GM21786 (cell line): Measurements from ENCODE around the gene SSBP2.
"Not testable (repeated sequence)": the region's sequence is repeated elsewhere in the genome, so short reads cannot be mapped to it uniquely, and the experiment has no call there.

Experiments
- ATAC-seq: cut with Tn5 transposase; IDR thresholded peaks from one replicate; pipeline ENCODE4 v1.9.1; 2021; ENCODE audit not compliant: unreplicated experiment

SSBP2 gene

GRCh38 chr5:81675420-81675819 is 75.5 kb downstream of the SSBP2 start:
- ATAC-seq, result no peak

GRCh38 chr5:81665795-81666194 is 85.1 kb downstream of the SSBP2 start:
- no peak for ATAC-seq

- not testable (repeated sequence) for ATAC-seq
These were observed 90.3 kb downstream of the SSBP2 start for GRCh38 chr5:81660624-81661023.

GRCh38 chr5:81657386-81657785 is 93.5 kb downstream of the SSBP2 start:
- no peak for ATAC-seq

GRCh38 chr5:81656783-81657182 is 94.1 kb downstream of the SSBP2 start:
- ATAC-seq, result no peak

GRCh38 chr5:81650987-81651386 is 99.9 kb downstream of the SSBP2 start:
- no peak for ATAC-seq

GRCh38 chr5:81646469-81646995 is 104.4 kb downstream of the SSBP2 start:
- ATAC-seq, result no peak

GRCh38 chr5:81642210-81642609 is 108.7 kb downstream of the SSBP2 start:
- ATAC-seq, result no peak

GRCh38 chr5:81639556-81639955 is 111.3 kb downstream of the SSBP2 start:
- no peak for ATAC-seq

- ATAC-seq, result no peak
These were observed 112.4 kb downstream of the SSBP2 start for GRCh38 chr5:81638471-81638870.

- no peak for ATAC-seq
These were observed 117.0 kb downstream of the SSBP2 start for GRCh38 chr5:81633891-81634290.

- ATAC-seq, result no peak
These were observed 117.4 kb downstream of the SSBP2 start for GRCh38 chr5:81633471-81633870.

GRCh38 chr5:81632679-81633078 is 118.2 kb downstream of the SSBP2 start:
- ATAC-seq, result no peak

- ATAC-seq, result no peak
These were observed 119.3 kb downstream of the SSBP2 start for GRCh38 chr5:81631621-81632020.

GRCh38 chr5:81631124-81631523 is 119.8 kb downstream of the SSBP2 start:
- ATAC-seq, result peak; percentile 64

GRCh38 chr5:81630684-81631083 is 120.2 kb downstream of the SSBP2 start:
- no peak for ATAC-seq

- ATAC-seq, result no peak
These were observed 120.9 kb downstream of the SSBP2 start for GRCh38 chr5:81629986-81630385.

GRCh38 chr5:81628061-81628460 is 122.8 kb downstream of the SSBP2 start:
- not testable (repeated sequence) for ATAC-seq

- no peak for ATAC-seq
These were observed 124.4 kb downstream of the SSBP2 start for GRCh38 chr5:81626524-81626923.

- ATAC-seq, result no peak
These were observed 141.0 kb downstream of the SSBP2 start for GRCh38 chr5:81609810-81610375.

- no peak for ATAC-seq
These were observed 141.9 kb downstream of the SSBP2 start for GRCh38 chr5:81608976-81609375.

- no peak for ATAC-seq
These were observed 143.2 kb downstream of the SSBP2 start for GRCh38 chr5:81607693-81608092.

GRCh38 chr5:81606150-81606549 is 144.7 kb downstream of the SSBP2 start:
- no peak for ATAC-seq
